Ishikawa (cell line): ENCODE results near the gene GNB1L.

ENCODE experiments used
- CEBPB ChIP-seq: IDR thresholded peaks from 2 replicates; pipeline ENCODE4 v1.6.1; 2012
- CREB1 ChIP-seq: IDR thresholded peaks from 2 replicates; pipeline ENCODE4 v1.6.1; 2012; ENCODE audit warnings: low read depth
- EGR1 ChIP-seq: IDR thresholded peaks from 2 replicates; pipeline ENCODE4 v1.6.1; 2012
- EP300 ChIP-seq: IDR thresholded peaks from 2 replicates; pipeline ENCODE4 v1.6.1; 2012; ENCODE audit warnings: borderline replicate concordance
- FOXM1 ChIP-seq: IDR thresholded peaks from 2 replicates; pipeline ENCODE4 v1.6.1; 2012; ENCODE audit warnings: low read depth, borderline replicate concordance
- MAX ChIP-seq: IDR thresholded peaks from 2 replicates; pipeline ENCODE4 v1.6.1; 2012
- NFIC ChIP-seq: IDR thresholded peaks from 2 replicates; pipeline ENCODE4 v1.6.1; 2012
- RAD21 ChIP-seq: IDR thresholded peaks from 2 replicates; pipeline ENCODE4 v1.6.1; 2012; ENCODE audit warnings: low read depth
- REST ChIP-seq: IDR thresholded peaks from 2 replicates; pipeline ENCODE4 v1.6.1; 2012; ENCODE audit warnings: low read depth, mild to moderate bottlenecking
- TAF1 ChIP-seq: IDR thresholded peaks from 2 replicates; pipeline ENCODE4 v1.6.1; 2012; ENCODE audit warnings: low read depth, mild to moderate bottlenecking
- TCF12 ChIP-seq: IDR thresholded peaks from 2 replicates; pipeline ENCODE4 v1.6.1; 2012; ENCODE audit warnings: low read depth
- TEAD4 ChIP-seq: IDR thresholded peaks from 2 replicates; pipeline ENCODE4 v1.6.1; 2012
- USF1 ChIP-seq: IDR thresholded peaks from 2 replicates; pipeline ENCODE4 v1.6.1; 2012
- YY1 ChIP-seq: IDR thresholded peaks from 2 replicates; pipeline ENCODE4 v1.6.1; 2012; ENCODE audit warnings: low read depth
- ZBTB7A ChIP-seq: IDR thresholded peaks from 2 replicates; pipeline ENCODE4 v1.6.1; 2012; ENCODE audit warnings: low read depth

The GNB1L gene

GRCh38 chr22:19738664-19739447, 115.8 kb downstream of the GNB1L start:
- no peak for TF ChIP-seq FOXM1
- TF ChIP-seq ZBTB7A = peak; percentile 47; the same call in 1 of the 2 replicates

GRCh38 chr22:19737846-19738663, 116.6 kb downstream of the GNB1L start:
- TF ChIP-seq TEAD4 (no peak), EGR1 (no peak), MAX (no peak), REST (no peak), RAD21 (no peak), YY1 (no peak), TAF1 (no peak), EP300 (no peak), CREB1 (no peak), USF1 (no peak), CEBPB (no peak), ZBTB7A (no peak), FOXM1 (no peak), TCF12 (no peak), NFIC (no peak)

- TF ChIP-seq FOXM1 (no peak), MAX (no peak), CEBPB (no peak), USF1 (no peak), EP300 (no peak), TAF1 (no peak)
Observed at GRCh38 chr22:19735665-19736510, 118.8 kb downstream of the GNB1L start.

- TF ChIP-seq CEBPB = no peak
- TF ChIP-seq TEAD4 = no peak
- no peak for TF ChIP-seq CREB1
- no peak for TF ChIP-seq MAX
- no peak for TF ChIP-seq USF1
- TF ChIP-seq TCF12 = no peak
- TF ChIP-seq TAF1 = no peak
- TF ChIP-seq YY1 = no peak
- no peak for TF ChIP-seq FOXM1
- TF ChIP-seq EGR1 = no peak
- TF ChIP-seq RAD21 = no peak
- no peak for TF ChIP-seq NFIC
- no peak for TF ChIP-seq ZBTB7A
Observed at GRCh38 chr22:19734837-19735382, 119.8 kb downstream of the GNB1L start.

GRCh38 chr22:19734163-19734562, 120.5 kb downstream of the GNB1L start:
- TF ChIP-seq REST (no peak), CREB1 (no peak), EGR1 (no peak), TEAD4 (no peak), USF1 (no peak)
